MV-4-11 (cell line): ENCODE results near the gene CCDC183.

Experiments
- DNase-seq: peaks from one replicate; lab custom pipeline; 2025; lab: John Stamatoyannopoulos, UW

The CCDC183 gene

GRCh38 chr9:136760834-136761544 is 35.1 kb upstream of the CCDC183 start:
- peak; percentile 68 for DNase-seq

GRCh38 chr9:136761545-136761981 is 34.6 kb upstream of the CCDC183 start:
- DNase-seq: no peak

GRCh38 chr9:136762221-136762691 is 33.9 kb upstream of the CCDC183 start:
- no peak for DNase-seq

- no peak for DNase-seq
Measured at GRCh38 chr9:136762915-136763648, 33.1 kb upstream of the CCDC183 start.

GRCh38 chr9:136763649-136764035 is 32.5 kb upstream of the CCDC183 start:
- DNase-seq: no peak

GRCh38 chr9:136764301-136764891 is 31.7 kb upstream of the CCDC183 start, which contains the start of gene LCN15:
Gene LCN15, minus strand, starts transcription at chr9:136764518. Its CDS starts 30 bp downstream, at chr9:136764488.
- no peak for DNase-seq

- DNase-seq: no peak
Measured at GRCh38 chr9:136765041-136765440, 31.1 kb upstream of the CCDC183 start.

- DNase-seq: peak; percentile 24
Measured at GRCh38 chr9:136765745-136766409, 30.3 kb upstream of the CCDC183 start.

GRCh38 chr9:136766410-136767120 is 29.6 kb upstream of the CCDC183 start:
- DNase-seq: peak; percentile 38

- no peak for DNase-seq
Measured at GRCh38 chr9:136769710-136770191, 26.4 kb upstream of the CCDC183 start.

GRCh38 chr9:136771907-136772415 is 24.2 kb upstream of the CCDC183 start:
- DNase-seq: no peak

- DNase-seq: no peak
Measured at GRCh38 chr9:136773386-136774044, 22.6 kb upstream of the CCDC183 start.

GRCh38 chr9:136774416-136775045 is 21.6 kb upstream of the CCDC183 start:
- no peak for DNase-seq

GRCh38 chr9:136775191-136775590 is 20.9 kb upstream of the CCDC183 start:
- DNase-seq: no peak

- no peak for DNase-seq
Measured at GRCh38 chr9:136776947-136777346, 19.2 kb upstream of the CCDC183 start.

- no peak for DNase-seq
Measured at GRCh38 chr9:136777359-136777758, 18.8 kb upstream of the CCDC183 start.

GRCh38 chr9:136779808-136780207 is 16.3 kb upstream of the CCDC183 start:
- DNase-seq: no peak

GRCh38 chr9:136782452-136782851 is 13.7 kb upstream of the CCDC183 start:
- DNase-seq: no peak

GRCh38 chr9:136784249-136784996 is 11.7 kb upstream of the CCDC183 start:
- DNase-seq: peak; percentile 13

GRCh38 chr9:136784997-136785361 is 11.2 kb upstream of the CCDC183 start:
- no peak for DNase-seq
